GM23248 (cell line): ENCODE measurements around the gene CCM2.

Source experiments
- EZH2 ChIP-seq: fragments of 200-600 bp; sonication (generic); IDR thresholded peaks from 2 replicates; pipeline ENCODE4 v1.6.1; 2018; ENCODE audit warnings: antibody characterized with exemption, mild to moderate bottlenecking; ENCODE audit not compliant: insufficient read depth, poor library complexity, severe bottlenecking
- EZH2phosphoT487 ChIP-seq: fragments of 200-600 bp; sonication (generic); IDR thresholded peaks from 2 replicates; pipeline ENCODE4 v1.6.1; 2018; ENCODE audit warnings: antibody characterized with exemption, moderate library complexity, mild to moderate bottlenecking, low read depth; ENCODE audit not compliant: insufficient read depth

GRCh38 chr7:44980393-44981034 is 19.5 kb upstream of the CCM2 start:
- TF ChIP-seq EZH2phosphoT487 (no peak), EZH2 (no peak)
